Measurements from ENCODE around the gene SNTN.

The SNTN gene

DNA sequence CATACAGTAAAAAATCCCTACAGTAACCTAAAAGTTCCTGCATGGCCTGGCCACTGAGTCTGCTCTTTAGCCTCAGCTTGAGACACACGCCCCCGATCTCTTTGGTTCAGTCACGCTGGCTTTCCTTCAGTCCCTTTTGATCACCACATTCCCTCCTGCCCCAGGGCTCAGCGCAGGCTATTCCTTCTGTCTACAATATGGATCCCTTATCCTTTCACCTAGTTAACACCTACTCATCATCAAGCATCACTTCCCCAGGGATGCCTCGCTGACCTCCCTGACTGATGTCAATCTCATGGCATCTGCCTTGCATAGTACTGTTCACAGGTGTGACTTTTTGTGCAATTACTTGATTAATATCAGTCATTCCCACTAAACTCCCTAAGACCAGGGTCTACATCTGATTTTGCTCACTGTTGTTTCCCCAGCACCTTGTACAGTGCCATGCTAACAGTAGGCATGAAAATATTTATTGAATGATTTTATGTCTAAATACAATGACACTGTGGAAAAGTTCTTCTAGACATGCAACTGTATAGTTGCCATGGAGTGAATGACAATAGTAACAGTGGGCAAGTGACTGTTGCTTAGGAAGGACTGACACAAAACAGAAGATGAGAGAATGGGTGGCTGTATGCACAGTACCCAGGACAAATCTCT lies at the start of gene SNTN:
TSS of gene SNTN (plus strand) at position 610 of the 660 bp plus-strand sequence. CDS start at position 623, 13 bp downstream.
- no peaks in the 10 kb centered on the region for H4K20me1 ChIP-seq (ENCODE audit: insufficient read depth, low read length)
- no peak within 1 kb of the TSS for H3K4me3 ChIP-seq (ENCODE audit: low read depth in 1 of 2, low read length in 2 of 2)
- no peaks in the 10 kb centered on the region for H3K36me3 ChIP-seq (ENCODE audit: insufficient read depth, low read length)
- H3K27me3 ChIP-seq (ENCODE audit: insufficient read depth, low read length, poor library complexity) = no peaks in the 10 kb centered on the region
- no peak for TF ChIP-seq EZH2 (IDR thresholded peaks at IDR 0.05; ENCODE audit: borderline replicate concordance, low read depth, low read length, severe bottlenecking)
- TF ChIP-seq, protein P1, sequence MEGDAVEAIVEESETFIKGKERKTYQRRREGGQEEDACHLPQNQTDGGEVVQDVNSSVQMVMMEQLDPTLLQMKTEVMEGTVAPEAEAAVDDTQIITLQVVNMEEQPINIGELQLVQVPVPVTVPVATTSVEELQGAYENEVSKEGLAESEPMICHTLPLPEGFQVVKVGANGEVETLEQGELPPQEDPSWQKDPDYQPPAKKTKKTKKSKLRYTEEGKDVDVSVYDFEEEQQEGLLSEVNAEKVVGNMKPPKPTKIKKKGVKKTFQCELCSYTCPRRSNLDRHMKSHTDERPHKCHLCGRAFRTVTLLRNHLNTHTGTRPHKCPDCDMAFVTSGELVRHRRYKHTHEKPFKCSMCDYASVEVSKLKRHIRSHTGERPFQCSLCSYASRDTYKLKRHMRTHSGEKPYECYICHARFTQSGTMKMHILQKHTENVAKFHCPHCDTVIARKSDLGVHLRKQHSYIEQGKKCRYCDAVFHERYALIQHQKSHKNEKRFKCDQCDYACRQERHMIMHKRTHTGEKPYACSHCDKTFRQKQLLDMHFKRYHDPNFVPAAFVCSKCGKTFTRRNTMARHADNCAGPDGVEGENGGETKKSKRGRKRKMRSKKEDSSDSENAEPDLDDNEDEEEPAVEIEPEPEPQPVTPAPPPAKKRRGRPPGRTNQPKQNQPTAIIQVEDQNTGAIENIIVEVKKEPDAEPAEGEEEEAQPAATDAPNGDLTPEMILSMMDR (IDR thresholded peaks at IDR 0.05; ENCODE audit: borderline replicate concordance, extremely low read depth, low read length, poor library complexity, severe bottlenecking) = no peak
- ATAC-seq (ENCODE audit: insufficient read depth, low read depth) (no peak), DNase-seq (no peak)
- no peak within 1 kb of the TSS for H3K9ac ChIP-seq (ENCODE audit: low read depth, low read length)
- no peaks in the 10 kb centered on the region for H3K79me2 ChIP-seq (ENCODE audit: insufficient read depth, low read length)
- H2AFZ ChIP-seq (ENCODE audit: low read depth, low read length) = no peak within 1 kb of the TSS
- H3K9me3 ChIP-seq (ENCODE audit: insufficient read depth, low read length, severe bottlenecking) = no peaks in the 10 kb centered on the region
- no peak within 1 kb of the TSS for H3K4me2 ChIP-seq (ENCODE audit: insufficient read depth, low read length)
- no peak within 1 kb of the TSS for H3K27ac ChIP-seq (ENCODE audit: low read length)
- no peaks in the 10 kb centered on the region for H3K4me1 ChIP-seq (ENCODE audit: insufficient read depth, low read length)

DNA sequence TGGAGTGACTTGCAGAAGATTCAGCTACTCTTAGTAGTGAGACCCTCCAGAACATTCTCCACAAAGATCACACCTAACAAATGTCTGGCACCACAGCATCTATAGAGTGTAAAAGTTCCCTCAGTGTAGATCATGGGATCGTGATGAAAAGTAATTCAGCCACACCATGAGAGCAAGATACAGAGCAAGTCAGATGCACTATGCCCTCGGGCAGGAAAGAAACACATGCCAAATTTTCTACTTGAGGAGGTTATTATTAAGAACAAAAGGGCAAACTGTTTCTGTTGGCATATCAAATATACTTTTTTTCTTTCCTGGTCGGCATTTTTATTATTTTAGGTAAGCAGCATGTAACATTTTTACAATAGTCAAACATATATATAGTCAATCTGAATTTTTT lies 44.8 kb upstream of the SNTN start:
- Histone ChIP-seq H2AFZ (ENCODE audit: low read depth, low read length) (no peak overlapping the region), H3K4me1 (ENCODE audit: insufficient read depth, low read length) (no peaks in the 10 kb centered on the region), H3K4me3 (ENCODE audit: low read depth in 1 of 2, low read length in 2 of 2) (no peak overlapping the region), H3K4me2 (ENCODE audit: insufficient read depth, low read length) (no peak overlapping the region), H3K27me3 (ENCODE audit: insufficient read depth, low read length, poor library complexity) (no peaks in the 10 kb centered on the region), H3K36me3 (ENCODE audit: insufficient read depth, low read length) (no peaks in the 10 kb centered on the region), H3K9me3 (ENCODE audit: insufficient read depth, low read length, severe bottlenecking) (no peaks in the 10 kb centered on the region), H3K79me2 (ENCODE audit: insufficient read depth, low read length) (no peaks in the 10 kb centered on the region), H3K9ac (ENCODE audit: low read depth, low read length) (no peak overlapping the region), H4K20me1 (ENCODE audit: insufficient read depth, low read length) (no peaks in the 10 kb centered on the region), H3K27ac (ENCODE audit: low read length) (no peak overlapping the region)
- TF ChIP-seq EZH2 (IDR thresholded peaks at IDR 0.05; ENCODE audit: borderline replicate concordance, low read depth, low read length, severe bottlenecking) = no peak
- TF ChIP-seq, protein P1 (IDR thresholded peaks at IDR 0.05; ENCODE audit: borderline replicate concordance, extremely low read depth, low read length, poor library complexity, severe bottlenecking) = no peak
- no peak for ATAC-seq (ENCODE audit: insufficient read depth, low read depth)
- no peak for DNase-seq

DNA sequence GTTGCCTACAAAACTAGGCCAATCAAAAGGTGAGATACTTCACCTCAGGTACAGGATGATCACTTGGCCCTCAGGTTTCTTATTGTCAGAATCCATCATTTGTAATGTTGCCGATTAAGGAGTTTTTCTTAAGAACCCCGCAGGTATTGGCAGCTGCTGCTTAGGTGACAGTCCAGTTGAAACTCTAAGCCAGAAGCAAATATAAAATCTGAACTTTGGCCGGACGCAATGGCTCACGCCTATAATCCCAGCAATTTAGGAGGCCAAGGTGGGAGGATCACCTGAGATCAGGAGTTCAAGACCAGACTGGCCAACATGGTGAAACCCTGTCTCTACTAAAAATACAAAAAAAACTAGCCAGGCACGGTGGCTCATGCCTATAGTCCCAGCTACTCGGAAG lies 43.1 kb upstream of the SNTN start:
- H3K79me2 ChIP-seq (ENCODE audit: insufficient read depth, low read length) = no peaks in the 10 kb centered on the region
- no peak for ATAC-seq (ENCODE audit: insufficient read depth, low read depth)
- no peaks in the 10 kb centered on the region for H3K36me3 ChIP-seq (ENCODE audit: insufficient read depth, low read length)
- no peaks in the 10 kb centered on the region for H4K20me1 ChIP-seq (ENCODE audit: insufficient read depth, low read length)
- TF ChIP-seq, protein P1 (IDR thresholded peaks at IDR 0.05; ENCODE audit: borderline replicate concordance, extremely low read depth, low read length, poor library complexity, severe bottlenecking) = no peak
- TF ChIP-seq EZH2 (IDR thresholded peaks at IDR 0.05; ENCODE audit: borderline replicate concordance, low read depth, low read length, severe bottlenecking) = no peak
- no peak overlapping the region for H3K4me2 ChIP-seq (ENCODE audit: insufficient read depth, low read length)
- no peak overlapping the region for H3K4me3 ChIP-seq (ENCODE audit: low read depth in 1 of 2, low read length in 2 of 2)
- H2AFZ ChIP-seq (ENCODE audit: low read depth, low read length) = no peak overlapping the region
- H3K9me3 ChIP-seq (ENCODE audit: insufficient read depth, low read length, severe bottlenecking) = no peaks in the 10 kb centered on the region
- no peak overlapping the region for H3K27ac ChIP-seq (ENCODE audit: low read length)
- DNase-seq = no peak
- no peak overlapping the region for H3K9ac ChIP-seq (ENCODE audit: low read depth, low read length)
- H3K27me3 ChIP-seq (ENCODE audit: insufficient read depth, low read length, poor library complexity) = no peaks in the 10 kb centered on the region
- H3K4me1 ChIP-seq (ENCODE audit: insufficient read depth, low read length) = no peaks in the 10 kb centered on the region
